Prostate gland (tissue), 2 donors: ENCODE data around the gene RPS6KC1. TPM values are rescaled to one million over a fixed set of nuclear protein-coding genes. Genes with fewer than 3 reads are reported as not detected.

Experiments used
- DNase-seq: peaks from one replicate; pipeline ENCODE4 v3.0.0-alpha.2; 2019; ENCODE audit warnings: low spot score
- H3K27ac ChIP-seq, 2 donors: fragments of 200-600 bp; sonication (generic); 2 replicates each; pipeline ENCODE4 v1.5.1; 2017 to 2019
- H3K27me3 ChIP-seq: fragments of 200-600 bp; sonication (generic); replicated peaks from 2 replicates; pipeline ENCODE4 v1.5.1; 2019; ENCODE audit not compliant: insufficient read depth
- H3K36me3 ChIP-seq, 2 donors: fragments of 200-600 bp; sonication (generic); 1 replicate in 1 of 2; 2 replicates in 1 of 2; pipeline versions ENCODE4 v1.5.1 to v1.8.1; 2017 to 2019
- H3K4me1 ChIP-seq: fragments of 200-600 bp; sonication (generic); replicated peaks from 2 replicates; pipeline ENCODE4 v1.5.1; 2019
- H3K4me3 ChIP-seq, 2 donors: fragments of 200-600 bp; sonication (generic); 2 replicates each; pipeline ENCODE4 v1.5.1; 2017 to 2019
- H3K9me3 ChIP-seq: fragments of 200-600 bp; sonication (generic); 2 replicates; pipeline ENCODE4 v1.5.1; 2017
- POLR2A ChIP-seq: fragments of 450-650 bp; IDR thresholded peaks from one replicate; pipeline ENCODE4 v1.6.1; 2016; ENCODE audit warnings: antibody characterized with exemption, mild to moderate bottlenecking
- POLR2AphosphoS5 ChIP-seq: sonication (generic); formaldehyde crosslinking; IDR thresholded peaks from one replicate; pipeline ENCODE4 v1.6.1; 2017; ENCODE audit warnings: antibody characterized with exemption
- WGBS: methylation state at CpG from one replicate; pipeline ENCODE4 v1.1.5; 2018; 5-methylcytosine and 5-hydroxymethylcytosine counted together
- intact Hi-C: fragments of 100-400 bp; cut with DNase I; formaldehyde crosslinking; loops from one replicate; pipeline ENCODE4 v1.14.2; 2022
- total RNA-seq, 2 donors: library from RNA; depleted of rRNA; stranded (reverse); fragments of >200 nt; gene quantifications; one replicate each; pipeline ENCODE4 v1.1.0, GENCODE V29; 2016
- TF ChIP-seq, protein P1 (sequence below), 4 experiments: fragments of 200-600 bp in 2 of 4; fragments of 450-650 bp in 2 of 4; sonication (generic) in 2 of 4; IDR thresholded peaks; 1 replicate in 3 of 4; 2 replicates in 1 of 4; pipeline ENCODE4 v1.5.1; 2016 to 2019; ENCODE audit warnings: antibody characterized with exemption in 4 of 4, mild to moderate bottlenecking in 2 of 4, moderate library complexity in 2 of 4

RPS6KC1 gene
- total RNA-seq, 2 donors from 2014 or later: 32.6 to 35.3 TPM

DNA sequence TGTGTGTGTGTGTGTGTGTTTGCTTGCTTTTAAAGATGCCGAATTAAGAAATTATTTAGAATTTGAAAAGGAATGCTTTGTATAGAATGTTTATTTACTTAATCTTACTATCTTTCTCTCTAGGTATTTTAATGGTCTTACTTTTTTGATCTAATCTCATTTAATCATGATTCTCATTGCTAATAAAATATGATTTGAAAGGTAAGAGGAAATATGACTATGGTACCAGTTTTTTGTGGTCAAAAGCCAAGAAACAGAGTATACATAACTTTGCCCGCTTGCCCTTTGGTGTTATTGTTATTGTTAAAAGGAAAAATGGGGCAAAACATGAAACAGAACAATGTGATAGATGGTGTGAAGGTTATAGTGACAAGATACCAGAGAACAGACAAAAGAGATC, 74.6 kb downstream of the RPS6KC1 start:
- Histone ChIP-seq H3K9me3 (no peaks in the 10 kb centered on the region), H3K4me3 (no peak overlapping the region), H3K4me1 (no peaks in the 10 kb centered on the region), H3K27me3 (no peaks in the 10 kb centered on the region), H3K36me3 (no peaks in the 10 kb centered on the region), H3K27ac (no peak overlapping the region)
- no peak for DNase-seq
- intact Hi-C loops: no loop called here
- TF ChIP-seq POLR2A (no peak), POLR2AphosphoS5 (no peak)
- TF ChIP-seq, protein P1, sequence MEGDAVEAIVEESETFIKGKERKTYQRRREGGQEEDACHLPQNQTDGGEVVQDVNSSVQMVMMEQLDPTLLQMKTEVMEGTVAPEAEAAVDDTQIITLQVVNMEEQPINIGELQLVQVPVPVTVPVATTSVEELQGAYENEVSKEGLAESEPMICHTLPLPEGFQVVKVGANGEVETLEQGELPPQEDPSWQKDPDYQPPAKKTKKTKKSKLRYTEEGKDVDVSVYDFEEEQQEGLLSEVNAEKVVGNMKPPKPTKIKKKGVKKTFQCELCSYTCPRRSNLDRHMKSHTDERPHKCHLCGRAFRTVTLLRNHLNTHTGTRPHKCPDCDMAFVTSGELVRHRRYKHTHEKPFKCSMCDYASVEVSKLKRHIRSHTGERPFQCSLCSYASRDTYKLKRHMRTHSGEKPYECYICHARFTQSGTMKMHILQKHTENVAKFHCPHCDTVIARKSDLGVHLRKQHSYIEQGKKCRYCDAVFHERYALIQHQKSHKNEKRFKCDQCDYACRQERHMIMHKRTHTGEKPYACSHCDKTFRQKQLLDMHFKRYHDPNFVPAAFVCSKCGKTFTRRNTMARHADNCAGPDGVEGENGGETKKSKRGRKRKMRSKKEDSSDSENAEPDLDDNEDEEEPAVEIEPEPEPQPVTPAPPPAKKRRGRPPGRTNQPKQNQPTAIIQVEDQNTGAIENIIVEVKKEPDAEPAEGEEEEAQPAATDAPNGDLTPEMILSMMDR (IDR thresholded peaks at IDR 0.05): no peak
- 46% methylated on average over 2 of the region's 2 CpGs for WGBS

DNA sequence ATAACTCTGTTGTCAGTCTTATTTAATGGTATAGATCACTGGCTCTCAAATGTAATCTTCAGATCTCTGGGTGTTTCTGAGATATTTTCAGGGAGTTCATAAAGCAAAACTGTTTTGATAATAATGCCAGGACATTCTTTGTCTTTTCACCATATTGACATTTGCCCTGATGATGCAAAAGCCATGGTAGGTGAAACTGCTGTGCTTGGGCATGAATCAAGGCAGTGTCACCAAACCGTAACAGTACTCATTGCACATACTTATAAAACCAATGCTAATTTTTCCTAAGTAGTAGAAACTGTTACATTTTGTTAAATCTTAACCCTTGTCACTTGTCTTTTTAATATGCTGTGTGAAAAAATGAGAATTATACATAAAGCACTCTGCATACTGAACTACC, 76.0 kb downstream of the RPS6KC1 start:
- 100% methylated on average over 1 of the region's 1 CpG for WGBS
- H3K4me3 ChIP-seq: no peak overlapping the region

DNA sequence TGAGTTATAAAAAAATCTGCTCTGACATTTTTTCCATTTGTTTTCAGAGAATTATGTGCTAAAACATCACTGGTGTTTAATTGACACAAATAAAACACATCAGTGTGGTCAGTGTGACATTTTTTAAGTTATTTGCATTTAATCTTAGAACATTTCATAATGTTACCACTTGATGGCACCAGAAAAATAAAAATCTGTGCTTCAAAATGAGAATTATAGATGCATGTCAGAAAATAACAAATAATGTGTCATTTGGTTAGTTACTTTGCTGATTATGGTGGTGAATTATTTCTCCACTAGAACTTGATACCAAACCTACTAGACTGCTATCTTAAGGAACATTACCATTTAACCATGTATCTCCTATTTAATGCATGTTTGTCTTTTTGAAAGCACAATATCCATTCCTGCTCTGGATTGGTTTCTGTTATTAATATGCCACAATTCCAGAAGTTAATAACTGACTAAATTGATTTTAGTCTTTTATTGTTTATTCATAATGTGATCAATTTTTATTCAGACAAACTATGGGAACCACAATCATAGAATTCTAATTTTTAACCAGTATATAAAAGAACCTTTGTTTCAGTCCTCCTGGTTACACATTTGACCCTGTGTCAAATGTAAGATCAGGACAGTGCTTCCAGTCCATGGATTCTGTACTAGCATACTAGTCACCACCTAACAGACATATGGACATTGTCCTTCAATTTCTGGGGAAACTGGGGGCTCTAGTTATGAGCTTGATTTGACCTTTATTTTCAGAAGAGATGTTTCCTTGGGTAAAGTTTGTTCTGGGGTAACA, 81.0 kb downstream of the RPS6KC1 start:
- Histone ChIP-seq H3K36me3 (no peaks in the 10 kb centered on the region), H3K27me3 (no peaks in the 10 kb centered on the region), H3K4me3 (no peak overlapping the region), H3K4me1 (no peaks in the 10 kb centered on the region), H3K27ac (no peak overlapping the region), H3K9me3 (no peaks in the 10 kb centered on the region)
- DNase-seq: no peak
- intact Hi-C loops: no loop called here
- TF ChIP-seq, protein P1 (IDR thresholded peaks at IDR 0.05): no peak
- no peak for TF ChIP-seq POLR2A
- no peak for TF ChIP-seq POLR2AphosphoS5

More for the DNA sequence above, 76.0 kb downstream of the RPS6KC1 start:
- Histone ChIP-seq H3K27me3 (no peaks in the 10 kb centered on the region), H3K4me1 (no peaks in the 10 kb centered on the region), H3K27ac (no peak overlapping the region), H3K36me3 (no peaks in the 10 kb centered on the region), H3K9me3 (no peaks in the 10 kb centered on the region)
- no peak for DNase-seq
- TF ChIP-seq, protein P1 (IDR thresholded peaks at IDR 0.05): no peak
- TF ChIP-seq POLR2A (no peak), POLR2AphosphoS5 (no peak)
- intact Hi-C loops: no loop called here

GRCh38 chr1:213135572-213135971, 84.5 kb downstream of the RPS6KC1 start:
- intact Hi-C loops: no loop called here
- no peak overlapping the region for H3K4me3 ChIP-seq
- no peaks in the 10 kb centered on the region for H3K27me3 ChIP-seq
- H3K9me3 ChIP-seq: no peaks in the 10 kb centered on the region
- TF ChIP-seq, protein P1 (IDR thresholded peaks at IDR 0.05): no peak
- TF ChIP-seq POLR2A: no peak
- no peak for TF ChIP-seq POLR2AphosphoS5
- no peaks in the 10 kb centered on the region for H3K4me1 ChIP-seq
- no peak for DNase-seq
- no peak overlapping the region for H3K27ac ChIP-seq
- no peaks in the 10 kb centered on the region for H3K36me3 ChIP-seq
